Ascending aorta (tissue), 2 donors: ENCODE data around the gene COQ8A. TPM values are rescaled to one million over a fixed set of nuclear protein-coding genes. Genes with fewer than 3 reads are reported as not detected.

Experiments used
- DNase-seq, 2 donors: peaks; one replicate each; pipeline ENCODE4 v3.0.0-alpha.2; 2019; ENCODE audit warnings: low spot score in 2 of 2
- H3K27ac ChIP-seq, 2 donors: fragments of 200-600 bp; sonication (generic); one replicate each; pipeline ENCODE4 v1.5.1; 2016 to 2017; ENCODE audit warnings: mild to moderate bottlenecking in 1 of 2
- H3K27me3 ChIP-seq: fragments of 200-600 bp; sonication (generic); one replicate; pipeline ENCODE4 v1.5.1; 2017
- H3K36me3 ChIP-seq, 2 donors: fragments of 200-600 bp; sonication (generic); one replicate each; pipeline ENCODE4 v1.5.1; 2016
- H3K4me1 ChIP-seq, 2 donors: fragments of 200-600 bp; sonication (generic); one replicate each; pipeline ENCODE4 v1.5.1; 2016 to 2017; ENCODE audit warnings: mild to moderate bottlenecking in 1 of 2
- H3K4me3 ChIP-seq, 2 donors: fragments of 200-600 bp; sonication (generic); one replicate each; pipeline ENCODE4 v1.5.1; 2016 to 2017; ENCODE audit warnings: mild to moderate bottlenecking in 1 of 2
- H3K9me3 ChIP-seq, 2 donors: fragments of 200-600 bp; sonication (generic); one replicate each; pipeline ENCODE4 v1.5.1; 2016
- intact Hi-C: fragments of 100-400 bp; cut with DNase I; formaldehyde crosslinking; loops from one replicate; pipeline ENCODE4 v1.15.1; 2023
- total RNA-seq: library from RNA; depleted of rRNA; stranded (reverse); fragments of >200 nt; gene quantifications from one replicate; pipeline ENCODE4 v1.1.0, GENCODE V29; 2016
- TF ChIP-seq, protein P1 (sequence below), 3 experiments: fragments of 200-600 bp in 2 of 3; fragments of 450-650 bp in 1 of 3; sonication (generic) in 2 of 3; IDR thresholded peaks; one replicate each; pipeline ENCODE4 v1.5.1; 2016 to 2019; ENCODE audit warnings: antibody characterized with exemption in 3 of 3, mild to moderate bottlenecking in 1 of 3, moderate library complexity in 1 of 3

COQ8A gene
- total RNA-seq, 1 donor from 2014 or later = 42.4 TPM

DNA sequence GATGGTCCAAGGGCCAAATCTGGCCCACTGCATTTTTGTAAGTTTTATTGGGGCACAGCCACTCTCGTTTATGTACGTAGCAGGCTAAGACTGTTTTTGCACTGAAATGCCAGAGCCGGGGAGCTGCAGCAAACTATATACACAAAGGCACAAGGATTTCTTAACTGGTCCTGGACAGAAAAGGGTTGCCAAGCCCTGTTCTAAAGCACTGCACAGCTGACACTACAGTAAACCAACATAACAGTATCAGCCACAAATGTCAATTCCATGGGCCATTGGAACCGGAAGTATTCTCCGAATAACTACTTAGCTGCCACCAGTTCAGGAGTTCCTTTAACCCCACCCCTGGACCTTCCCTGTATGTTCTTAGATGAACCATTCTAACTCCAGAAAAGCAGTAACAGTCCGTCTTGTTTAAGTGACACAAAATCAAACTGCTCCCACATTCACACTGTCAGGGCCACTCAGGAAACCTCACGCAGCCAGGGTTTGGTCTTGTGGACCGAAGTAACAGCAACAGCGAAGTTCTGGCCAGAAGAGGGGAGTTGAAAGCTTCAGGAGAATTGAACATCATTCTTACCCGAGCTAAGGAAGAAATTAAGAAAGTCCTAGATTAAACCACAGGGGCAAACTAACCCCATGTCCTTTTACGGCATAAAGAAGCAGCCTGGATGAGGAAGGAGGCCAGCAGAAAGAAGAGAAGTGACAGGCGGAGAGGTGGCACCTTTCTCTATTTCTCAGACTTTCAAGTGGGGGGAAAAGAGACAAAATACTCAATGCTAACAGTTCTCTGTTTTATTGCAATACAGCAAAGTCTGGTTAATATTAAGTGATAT, 49.2 kb downstream of the COQ8A start:
- DNase-seq = no peak
- H3K36me3 ChIP-seq = peaks cover 26 to 49% of the 10 kb centered on the region in 2 donors
- no peaks in the 10 kb centered on the region for H3K9me3 ChIP-seq
- H3K27ac ChIP-seq = peak overlapping the region; percentile 54 to 67
- intact Hi-C loops = no loop called here
- TF ChIP-seq, protein P1, sequence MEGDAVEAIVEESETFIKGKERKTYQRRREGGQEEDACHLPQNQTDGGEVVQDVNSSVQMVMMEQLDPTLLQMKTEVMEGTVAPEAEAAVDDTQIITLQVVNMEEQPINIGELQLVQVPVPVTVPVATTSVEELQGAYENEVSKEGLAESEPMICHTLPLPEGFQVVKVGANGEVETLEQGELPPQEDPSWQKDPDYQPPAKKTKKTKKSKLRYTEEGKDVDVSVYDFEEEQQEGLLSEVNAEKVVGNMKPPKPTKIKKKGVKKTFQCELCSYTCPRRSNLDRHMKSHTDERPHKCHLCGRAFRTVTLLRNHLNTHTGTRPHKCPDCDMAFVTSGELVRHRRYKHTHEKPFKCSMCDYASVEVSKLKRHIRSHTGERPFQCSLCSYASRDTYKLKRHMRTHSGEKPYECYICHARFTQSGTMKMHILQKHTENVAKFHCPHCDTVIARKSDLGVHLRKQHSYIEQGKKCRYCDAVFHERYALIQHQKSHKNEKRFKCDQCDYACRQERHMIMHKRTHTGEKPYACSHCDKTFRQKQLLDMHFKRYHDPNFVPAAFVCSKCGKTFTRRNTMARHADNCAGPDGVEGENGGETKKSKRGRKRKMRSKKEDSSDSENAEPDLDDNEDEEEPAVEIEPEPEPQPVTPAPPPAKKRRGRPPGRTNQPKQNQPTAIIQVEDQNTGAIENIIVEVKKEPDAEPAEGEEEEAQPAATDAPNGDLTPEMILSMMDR (IDR thresholded peaks at IDR 0.05) = no peak
- peaks cover 0 to 15% of the 10 kb centered on the region in 2 donors for H3K4me1 ChIP-seq
- H3K27me3 ChIP-seq = no peaks in the 10 kb centered on the region
- no peak overlapping the region for H3K4me3 ChIP-seq

DNA sequence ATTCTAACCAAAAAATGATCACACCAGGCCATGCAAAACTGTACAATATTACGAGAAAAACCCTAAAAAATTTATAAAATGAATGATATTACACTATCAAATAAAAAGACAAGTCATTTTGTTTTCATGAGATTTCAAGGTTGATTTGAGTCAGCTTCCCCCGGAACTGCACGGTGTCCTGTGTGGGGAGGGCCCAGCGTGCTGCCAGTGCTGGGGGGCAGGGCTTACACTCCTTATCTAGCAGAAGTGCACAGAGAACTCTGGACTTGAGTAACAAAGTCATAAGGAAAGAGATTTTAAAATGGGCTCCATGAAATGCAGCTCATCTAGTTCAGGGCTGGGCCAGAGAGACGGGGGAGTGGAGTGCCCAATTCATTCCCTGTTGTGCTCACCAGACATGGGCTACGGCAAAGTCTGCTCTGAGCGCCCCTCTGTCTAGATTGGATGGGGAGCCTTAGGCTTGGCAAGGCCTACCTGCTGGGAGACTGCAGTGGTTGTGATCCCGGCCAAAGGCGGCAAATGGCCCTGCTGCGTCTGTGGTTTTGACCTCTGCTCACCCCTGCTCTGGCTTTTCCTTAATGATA, 50.1 kb downstream of the COQ8A start:
- no peak for DNase-seq
- TF ChIP-seq, protein P1 (IDR thresholded peaks at IDR 0.05) = no peak
- Histone ChIP-seq H3K4me3 (no peak overlapping the region), H3K9me3 (no peaks in the 10 kb centered on the region), H3K4me1 (peaks cover 0 to 15% of the 10 kb centered on the region in 2 donors), H3K27ac (peak overlapping the region; percentile 64 to 67), H3K27me3 (no peaks in the 10 kb centered on the region), H3K36me3 (peaks cover 31 to 44% of the 10 kb centered on the region in 2 donors)
- intact Hi-C loops = no loop called here

GRCh38 chr1:226991920-226992319, 51.8 kb downstream of the COQ8A start:
- DNase-seq = no peak
- TF ChIP-seq, protein P1 (IDR thresholded peaks at IDR 0.05) = no peak
- peaks cover 23 to 29% of the 10 kb centered on the region in 2 donors for H3K36me3 ChIP-seq
- no peaks in the 10 kb centered on the region for H3K27me3 ChIP-seq
- no peaks in the 10 kb centered on the region for H3K9me3 ChIP-seq
- peaks cover 0 to 15% of the 10 kb centered on the region in 2 donors for H3K4me1 ChIP-seq
- intact Hi-C loops = no loop called here
- no peak overlapping the region for H3K27ac ChIP-seq
- H3K4me3 ChIP-seq = no peak overlapping the region

DNA sequence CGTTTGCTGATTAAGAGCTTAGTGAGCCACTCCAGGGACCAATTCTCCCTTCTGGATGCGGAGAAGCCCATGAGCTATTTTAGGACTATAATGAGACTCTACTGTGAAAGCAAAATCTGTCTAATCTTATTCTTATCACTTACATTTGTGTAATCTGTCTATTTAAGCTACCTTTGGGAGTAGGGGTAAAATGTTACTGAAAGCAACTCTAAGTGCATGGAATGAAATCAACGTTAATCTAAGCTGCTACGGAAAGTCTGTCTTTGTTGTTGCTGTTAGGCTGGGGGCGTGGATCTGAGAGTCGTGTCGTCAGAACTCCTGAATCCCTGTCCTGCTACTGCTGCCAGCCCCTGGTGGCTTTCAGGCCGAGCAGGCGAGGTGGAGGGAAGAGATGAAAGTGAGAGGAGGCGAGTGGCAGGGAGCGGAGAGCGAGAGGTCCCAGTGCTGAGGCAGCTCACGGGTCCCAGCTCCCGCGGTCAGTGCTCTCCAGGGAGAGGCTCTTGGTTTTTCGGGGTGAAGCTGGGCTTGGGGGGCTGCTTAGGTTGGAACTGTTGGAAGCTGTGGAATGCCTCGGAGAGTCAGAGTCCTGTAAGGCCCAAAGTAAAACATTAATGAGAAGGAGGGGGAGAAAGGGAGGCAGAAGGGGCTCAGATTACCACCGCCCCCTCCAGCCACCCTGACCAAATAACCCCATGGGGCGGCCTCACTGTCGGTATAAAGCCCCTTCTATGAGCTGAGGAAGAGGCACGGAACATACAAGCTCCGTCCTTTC, 53.9 kb downstream of the COQ8A start:
- Histone ChIP-seq H3K9me3 (no peaks in the 10 kb centered on the region), H3K36me3 (peaks cover 17 to 21% of the 10 kb centered on the region in 2 donors), H3K27ac (peak overlapping the region in 1 of 2 donors; percentile 19), H3K4me1 (peaks cover 0 to 11% of the 10 kb centered on the region in 2 donors), H3K27me3 (no peaks in the 10 kb centered on the region), H3K4me3 (no peak overlapping the region)
- no peak for DNase-seq
- TF ChIP-seq, protein P1 (IDR thresholded peaks at IDR 0.05) = no peak
- intact Hi-C loops = no loop called here

- no peaks in the 10 kb centered on the region for H3K27me3 ChIP-seq
- intact Hi-C loops = no loop called here
- H3K27ac ChIP-seq = no peak overlapping the region
- DNase-seq = no peak
- peaks cover 0 to 6% of the 10 kb centered on the region in 2 donors for H3K4me1 ChIP-seq
- no peaks in the 10 kb centered on the region for H3K9me3 ChIP-seq
- TF ChIP-seq, protein P1 (IDR thresholded peaks at IDR 0.05) = no peak
- H3K4me3 ChIP-seq = no peak overlapping the region
- peaks cover 17 to 21% of the 10 kb centered on the region in 2 donors for H3K36me3 ChIP-seq
Measured at GRCh38 chr1:226994586-226995364, 54.7 kb downstream of the COQ8A start.
